K562 (cell line): ENCODE measurements around the gene ABCB6. TPM values are rescaled to one million over a fixed set of nuclear protein-coding genes. Genes with fewer than 3 reads are reported as not detected.

Experiments used
- ATAC-seq: fragments of 200-7000 bp; cut with Tn5 transposase; 3 replicates; pipeline ENCODE4 v1.9.1; 2020; ENCODE audit warnings: moderate library complexity
- BruUV-seq: library from RNA; stranded (reverse); fragments of 400-500 nt; replicated peaks from 2 replicates; lab custom pipeline; 2021; lab: Mats Ljungman, UMichigan
- CTCF ChIA-PET: fragments of 300-600 bp; formaldehyde crosslinking; extraction: SDS; loops from one replicate; lab custom pipeline; 2021; ENCODE audit warnings: low intra/inter-chr PET ratio; lab: Yijun Ruan, JAX
- POLR2A ChIA-PET: fragments of 300-600, 350-650 bp; sonication (Branson Sonifier 250); formaldehyde crosslinking; extraction: SDS; loops from one replicate; lab custom pipeline; 2021; ENCODE audit warnings: antibody characterized with exemption, inconsistent platforms; lab: Yijun Ruan, JAX
- DNase-seq, 4 experiments: peaks; one replicate each; pipeline versions ENCODE4 v3.0.0 to v3.0.0-alpha.2; 2011 to 2018; ENCODE audit warnings: low spot score in 3 of 4, mixed read lengths in 3 of 4; ENCODE audit errors: extremely low read depth in 1 of 4
- FAIRE-seq: peaks from 2 replicates; lab custom pipeline; 2011; peaks lifted over from hg19 to GRCh38; lab: Jason Lieb, UNC
- H2AFZ ChIP-seq: 2 replicates; pipeline ENCODE4 v1.6.0; 2011; ENCODE audit warnings: low read depth, low read length, control low read depth, inconsistent platforms
- H3K27ac ChIP-seq: fragments of 200-600 bp; 3 replicates; pipeline ENCODE4 v1.8.0; 2011; ENCODE audit warnings: low read depth, mild to moderate bottlenecking, control low read depth, inconsistent platforms, low read length, moderate library complexity, mixed read lengths; ENCODE audit errors: extremely low read depth
- H3K27me3 ChIP-seq, 2 experiments: fragments of 300-600 bp in 1 of 2; 2 replicates in 1 of 2; 3 replicates in 1 of 2; pipeline versions ENCODE4 v1.6.0 to v1.8.0; 2011; ENCODE audit warnings: inconsistent platforms in 2 of 2, low read length in 2 of 2, mild to moderate bottlenecking in 1 of 2, mixed read lengths in 1 of 2, moderate library complexity in 1 of 2; ENCODE audit not compliant: control insufficient read depth in 2 of 2, insufficient read depth in 2 of 2
- H3K36me3 ChIP-seq: fragments of 300-600 bp; 3 replicates; pipeline ENCODE4 v1.8.0; 2011; ENCODE audit warnings: mild to moderate bottlenecking, low read length, inconsistent platforms; ENCODE audit not compliant: control insufficient read depth, insufficient read depth
- H3K4me1 ChIP-seq, 2 experiments: fragments of 200-600 bp in 1 of 2; replicated peaks in 1 of 2; 2 replicates in 1 of 2; 3 replicates in 1 of 2; pipeline versions ENCODE4 v1.5.1 to v1.8.0; 2011; ENCODE audit warnings: inconsistent platforms in 2 of 2, low read length in 2 of 2, mild to moderate bottlenecking in 1 of 2, mixed read lengths in 1 of 2, moderate library complexity in 1 of 2; ENCODE audit not compliant: control insufficient read depth in 2 of 2, insufficient read depth in 2 of 2
- H3K4me2 ChIP-seq: 2 replicates; pipeline ENCODE4 v1.6.1; 2011; ENCODE audit warnings: low read length, control low read depth, inconsistent platforms, mixed read lengths; ENCODE audit not compliant: insufficient read depth
- H3K4me3 ChIP-seq: fragments of 200-600 bp; sonication (generic), shearing (Covaris generic); 2 replicates; pipeline ENCODE4 v1.5.1; 2016; ENCODE audit warnings: control low read depth, inconsistent platforms
- H3K79me2 ChIP-seq: fragments of 200-600 bp; 3 replicates; pipeline ENCODE4 v1.8.0; 2011; ENCODE audit warnings: low read length, inconsistent platforms; ENCODE audit not compliant: control insufficient read depth, insufficient read depth
- H3K9ac ChIP-seq, 2 experiments: 2 replicates each; pipeline versions ENCODE4 v1.6.0 to v1.6.1; 2011; ENCODE audit warnings: low read depth in 2 of 2, low read length in 2 of 2, control low read depth in 1 of 2, inconsistent platforms in 1 of 2, mild to moderate bottlenecking in 1 of 2, mixed read lengths in 1 of 2; ENCODE audit not compliant: insufficient read depth in 1 of 2
- H3K9me1 ChIP-seq: one replicate; pipeline ENCODE4 v1.6.0; 2011; ENCODE audit warnings: inconsistent platforms, mild to moderate bottlenecking, low read length, moderate library complexity; ENCODE audit not compliant: control insufficient read depth, insufficient read depth
- H3K9me3 ChIP-seq: replicated peaks from 2 replicates; pipeline ENCODE4 v1.5.1; 2011; ENCODE audit warnings: low read depth, low read length, inconsistent platforms; ENCODE audit not compliant: control insufficient read depth, insufficient read depth
- H4K20me1 ChIP-seq: replicated peaks from 2 replicates; pipeline ENCODE4 v1.6.1; 2011; ENCODE audit warnings: low read length, inconsistent platforms, mixed read lengths; ENCODE audit not compliant: control insufficient read depth, insufficient read depth
- BRD9 ChIP-seq: fragments of 450-650 bp; IDR thresholded peaks from 2 replicates; pipeline ENCODE4 v1.6.1; 2018; ENCODE audit warnings: low read depth; ENCODE audit not compliant: partially characterized antibody
- BRF1 ChIP-seq: IDR thresholded peaks from 3 replicates; pipeline ENCODE4 v1.6.1; 2011; ENCODE audit warnings: borderline replicate concordance, mild to moderate bottlenecking; ENCODE audit not compliant: insufficient read length; ENCODE audit errors: extremely low read depth
- DIDO1 ChIP-seq: fragments of 450-650 bp; IDR thresholded peaks from 2 replicates; pipeline ENCODE4 v1.6.1; 2016; ENCODE audit warnings: low read depth, missing biosample characterization, missing genetic modification characterization
- HEY1 ChIP-seq: fragments of 250-450 bp; sonication (Bioruptor Pico); IDR thresholded peaks from 2 replicates; pipeline ENCODE4 v1.5.0; 2020; ENCODE audit warnings: mild to moderate bottlenecking, moderate library complexity, borderline replicate concordance
- HNRNPLL ChIP-seq: fragments of 200-400 bp; formaldehyde crosslinking; IDR thresholded peaks from 2 replicates; pipeline ENCODE4 v1.6.1; 2017; ENCODE audit warnings: low read length, low read depth, mild to moderate bottlenecking; ENCODE audit not compliant: poor library complexity, severe bottlenecking
- MAX ChIP-seq: sonication (generic); formaldehyde crosslinking; IDR thresholded peaks from 2 replicates; pipeline ENCODE4 v1.9.0; 2022; ENCODE audit warnings: mild to moderate bottlenecking, missing genetic modification reagents
- NUFIP1 ChIP-seq: fragments of 450-650 bp; IDR thresholded peaks from 2 replicates; pipeline ENCODE4 v1.6.1; 2018; ENCODE audit not compliant: partially characterized antibody
- RBM34 ChIP-seq: fragments of 200-400 bp; formaldehyde crosslinking; IDR thresholded peaks from 2 replicates; pipeline ENCODE4 v1.6.1; 2018; ENCODE audit warnings: low read length, borderline replicate concordance; ENCODE audit not compliant: insufficient read depth
- SAP30 ChIP-seq: fragments of 200-600 bp; sonication (generic); IDR thresholded peaks from 2 replicates; pipeline ENCODE4 v1.6.1; 2012; ENCODE audit warnings: borderline replicate concordance, low read depth, mild to moderate bottlenecking, moderate library complexity, low read length, control low read depth, inconsistent platforms; ENCODE audit not compliant: insufficient read depth, poor library complexity, severe bottlenecking
- SMAD3 ChIP-seq: fragments of 450-650 bp; formaldehyde crosslinking; conservative IDR thresholded peaks from 2 replicates; pipeline ENCODE4 v1.4.0; 2020; ENCODE audit warnings: mild to moderate bottlenecking
- SRSF7 ChIP-seq: fragments of 200-400 bp; formaldehyde crosslinking; optimal IDR thresholded peaks from 2 replicates; pipeline ENCODE3; 2017; ENCODE audit warnings: mild to moderate bottlenecking, low read depth, low read length
- TBP ChIP-seq: optimal IDR thresholded peaks from 2 replicates; pipeline ENCODE3; 2011; ENCODE audit warnings: low read depth, low read length, improper control_type of control experiment
- TCF15 ChIP-seq: fragments of 250-450 bp; sonication (Bioruptor Pico); IDR thresholded peaks from 2 replicates; pipeline ENCODE4 v1.8.0; 2022; ENCODE audit warnings: moderate library complexity, mild to moderate bottlenecking, inconsistent platforms
- TEAD1 ChIP-seq, 2 experiments: fragments of 450-650 bp in 1 of 2; sonication (generic) in 1 of 2; formaldehyde crosslinking; IDR thresholded peaks; 2 replicates each; pipeline versions ENCODE4 v1.4.0 to v1.8.0; 2020 to 2022; ENCODE audit warnings: mild to moderate bottlenecking in 2 of 2, missing genetic modification reagents in 1 of 2
- TFE3 ChIP-seq: fragments of 450-650 bp; formaldehyde crosslinking; IDR thresholded peaks from 2 replicates; pipeline ENCODE4 v1.4.0; 2020; ENCODE audit warnings: mild to moderate bottlenecking, mixed read lengths
- XRCC3 ChIP-seq: fragments of 450-650 bp; IDR thresholded peaks from 2 replicates; pipeline ENCODE4 v1.6.1; 2017; ENCODE audit warnings: mild to moderate bottlenecking, moderate library complexity
- ZNF133 ChIP-seq: fragments of 250-450 bp; sonication (Bioruptor Pico); IDR thresholded peaks from 2 replicates; pipeline ENCODE4 v1.4.0; 2020; ENCODE audit warnings: mild to moderate bottlenecking
- ZNF512 ChIP-seq: IDR thresholded peaks from 2 replicates; pipeline ENCODE4 v1.6.1; 2016; ENCODE audit warnings: missing genetic modification characterization, missing compliant biosample characterization
- ZNF780A ChIP-seq: fragments of 250-450 bp; sonication (Bioruptor Pico); IDR thresholded peaks from 2 replicates; pipeline ENCODE4 v1.5.0; 2021; ENCODE audit warnings: mild to moderate bottlenecking
- WGBS: fragments of 100-300 bp; shearing (Covaris generic); methylation state at CpG from one replicate; pipeline ENCODE4 v1.1.6; 2016; ENCODE audit warnings: low coverage, mixed read lengths; ENCODE audit not compliant: insufficient coverage; ENCODE audit errors: missing lambda C conversion rate; 5-methylcytosine and 5-hydroxymethylcytosine counted together
- in situ Hi-C: fragments of 300-500 bp; cut with MboI; formaldehyde crosslinking; loops from 4 replicates; pipeline ENCODE4 v1.15.0; 2018; ENCODE audit warnings: inconsistent platforms, mixed read lengths
- intact Hi-C: fragments of 100-400 bp; cut with micrococcal nuclease; formaldehyde crosslinking; loops from 2 replicates; pipeline ENCODE4 v1.14.2; 2022
- polyA plus RNA-seq, 8 experiments: library from polyadenylated mRNA; depleted of rRNA in 4 of 8; stranded (reverse) in 5 of 8; unstranded in 3 of 8; fragments of >200 nt; fragmentation: Nextera tagmentation in 2 of 8; fragmentation: Illumina TruSeq in 1 of 8; extraction: Ambion mirVana in 2 of 8; extraction: Trizol in 1 of 8; gene quantifications; 2 replicates each; pipeline versions ENCODE4 v1.2.1 to v1.2.3, GENCODE V29; 2011 to 2014; ENCODE audit warnings: inconsistent platforms in 1 of 8, missing spikeins in 1 of 8
- total RNA-seq, 7 experiments: library from RNA; depleted of rRNA in 6 of 7; stranded (reverse); fragments of >200 nt in 6 of 7; fragmentation: Illumina TruSeq in 2 of 7; extraction: Trizol in 2 of 7; gene quantifications; 2 replicates each; pipeline versions ENCODE4 v1.2.1 to v1.2.3, GENCODE V29; 2011 to 2021; ENCODE audit warnings: low replicate concordance in 1 of 7

Gene ABCB6
- total and polyA plus RNA-seq, 9 of the 15 experiments (the other 6 are each of a cell fraction or from before 2014, with no cell fraction given) = 3.7 to 29.8 (median 16.8) TPM

GRCh38 chr2:219161097-219161496 lies 57.7 kb downstream of the ABCB6 start:
- ATAC-seq = no peak
- BruUV-seq = no TSS peak

More at GRCh38 chr2:219161097-219161496, 57.7 kb downstream of the ABCB6 start:
- TF ChIP-seq TCF15 (CRISPR knock-in tag) = no peak
- no peak for TF ChIP-seq BRD9
- no peak for TF ChIP-seq ZNF780A (CRISPR knock-in tag)
- TF ChIP-seq HEY1 (CRISPR knock-in tag) = no peak
- no peak for TF ChIP-seq NUFIP1
- no peak for TF ChIP-seq TBP
- no peak for TF ChIP-seq SMAD3
- no peak for TF ChIP-seq SRSF7
- TF ChIP-seq BRF1 = no peak
- no peak for TF ChIP-seq DIDO1 (tag)
- no peak for TF ChIP-seq TEAD1 (CRISPR knock-in tag; IDR thresholded peaks at IDR 0.05)
- no peak for TF ChIP-seq TFE3 (CRISPR knock-in tag)
- no peak for TF ChIP-seq MAX (CRISPR knock-in tag)
- no peak for TF ChIP-seq XRCC3
- TF ChIP-seq RBM34 = no peak
- TF ChIP-seq ZNF512 (tag) = no peak
- TF ChIP-seq HNRNPLL = no peak
- no peak for TF ChIP-seq ZNF133 (CRISPR knock-in tag)
- no peak for TF ChIP-seq SAP30
- POLR2A ChIA-PET = no interaction called here
- Histone ChIP-seq H4K20me1 (no peaks in the 10 kb centered on the region; the same call in 1 of the 2 replicates), H3K9ac (peak overlapping the region; percentile 11 to 95), H3K79me2 (no peaks in the 10 kb centered on the region; the same call in 2 of the 3 replicates), H3K4me3 (peak overlapping the region; percentile 55), H3K27me3 (no peaks in the 10 kb centered on the region), H3K4me1 (peaks cover 8 to 16% of the 10 kb centered on the region in 2 experiments; a peak in 4 of 5 replicates), H3K27ac (no peak overlapping the region), H2AFZ (peak overlapping the region; percentile 10; the same call in 1 of the 2 replicates), H3K9me1 (no peaks in the 10 kb centered on the region), H3K36me3 (0 out of 3 replicates have a peak, but pooled peaks cover 5% of the 10 kb centered on the region), H3K4me2 (peak overlapping the region; percentile 86), H3K9me3 (no peaks in the 10 kb centered on the region)
- WGBS = 32% methylated on average over 4 of the region's 4 CpGs
- CTCF ChIA-PET = interaction anchor here (0.6 to 2.3 kb wide), 3 partner anchors 51 to 137 kb away, joined by 4 to 10 read pairs (median 5); no protein-coding TSS in a partner anchor
- intact Hi-C loops (loop anchor here (2.0 kb wide), 1 partner anchor 58 kb away; the partner anchor contains the start of gene ABCB6), in situ Hi-C loops (no loop called here)
- FAIRE-seq (no peak), DNase-seq (no peak)
